Neuronal stem cell (in vitro differentiated cells): Measurements from ENCODE around the gene RNF214.

Experiments used
- DNase-seq: peaks from one replicate; pipeline ENCODE4 v3.0.0-alpha.2; 2013; ENCODE audit warnings: low spot score
- H2AFZ ChIP-seq: one replicate; pipeline ENCODE4 v1.6.1; 2013; ENCODE audit warnings: mild to moderate bottlenecking, low read length, inconsistent platforms
- H2AK5ac ChIP-seq: 2 replicates; pipeline ENCODE4 v1.6.1; 2013; ENCODE audit warnings: low read depth, mild to moderate bottlenecking, inconsistent platforms, low read length, moderate library complexity, mixed read lengths
- H2BK120ac ChIP-seq: 2 replicates; pipeline ENCODE4 v1.6.1; 2013; ENCODE audit warnings: low read depth, mild to moderate bottlenecking, inconsistent platforms, low read length, moderate library complexity, mixed read lengths
- H2BK12ac ChIP-seq: one replicate; pipeline ENCODE4 v1.6.1; 2013; ENCODE audit warnings: low read length, inconsistent platforms
- H2BK15ac ChIP-seq: 2 replicates; pipeline ENCODE4 v1.6.1; 2013; ENCODE audit warnings: mild to moderate bottlenecking, low read length, inconsistent platforms, mixed read lengths
- H2BK5ac ChIP-seq: one replicate; pipeline ENCODE4 v1.6.1; 2013; ENCODE audit warnings: inconsistent platforms, mild to moderate bottlenecking, low read length, moderate library complexity
- H3K14ac ChIP-seq: one replicate; pipeline ENCODE4 v1.6.1; 2013; ENCODE audit warnings: low read length, inconsistent platforms
- H3K18ac ChIP-seq: 2 replicates; pipeline ENCODE4 v1.6.1; 2013; ENCODE audit warnings: low read length, inconsistent platforms
- H3K23ac ChIP-seq: 2 replicates; pipeline ENCODE4 v1.6.1; 2013; ENCODE audit warnings: low read depth, mild to moderate bottlenecking, mixed read lengths, low read length, inconsistent platforms; ENCODE audit not compliant: poor library complexity
- H3K27ac ChIP-seq: replicated peaks from 3 replicates; pipeline ENCODE4 v1.5.1; 2013; ENCODE audit warnings: low read length, inconsistent platforms
- H3K27me3 ChIP-seq, 3 experiments: 2 replicates each; pipeline ENCODE4 v1.6.1; 2013; ENCODE audit warnings: low read length in 3 of 3, mild to moderate bottlenecking in 2 of 3, inconsistent platforms in 1 of 3, low read depth in 1 of 3, mixed read lengths in 1 of 3, moderate library complexity in 1 of 3; ENCODE audit not compliant: control insufficient read depth in 3 of 3, insufficient read depth in 3 of 3
- H3K36me3 ChIP-seq, 2 donors: replicated peaks in 1 of 2; 2 replicates each; pipeline ENCODE4 v1.6.1; 2013; ENCODE audit warnings: low read length in 2 of 2; ENCODE audit not compliant: control insufficient read depth in 2 of 2, insufficient read depth in 2 of 2
- H3K4ac ChIP-seq: 2 replicates; pipeline ENCODE4 v1.6.1; 2013; ENCODE audit warnings: inconsistent platforms, mild to moderate bottlenecking, low read length, moderate library complexity
- H3K4me1 ChIP-seq, 2 donors: 1 replicate in 1 of 2; 2 replicates in 1 of 2; pipeline ENCODE4 v1.6.1; 2013; ENCODE audit warnings: low read length in 2 of 2, low read depth in 1 of 2; ENCODE audit not compliant: control insufficient read depth in 2 of 2, insufficient read depth in 1 of 2
- H3K4me2 ChIP-seq: one replicate; pipeline ENCODE4 v1.6.1; 2013; ENCODE audit warnings: mild to moderate bottlenecking, low read length, inconsistent platforms; ENCODE audit not compliant: insufficient read depth, poor library complexity, severe bottlenecking
- H3K4me3 ChIP-seq, 2 donors: 2 replicates each; pipeline ENCODE4 v1.5.1; 2013; ENCODE audit warnings: low read length in 2 of 2, mild to moderate bottlenecking in 2 of 2, inconsistent platforms in 1 of 2, moderate library complexity in 1 of 2
- H3K79me1 ChIP-seq: one replicate; pipeline ENCODE4 v1.6.1; 2013; ENCODE audit warnings: low read depth, mild to moderate bottlenecking, inconsistent platforms, low read length, moderate library complexity
- H3K9ac ChIP-seq: one replicate; pipeline ENCODE4 v1.6.1; 2013; ENCODE audit warnings: mild to moderate bottlenecking, low read depth, low read length, inconsistent platforms; ENCODE audit not compliant: poor library complexity
- H3K9me3 ChIP-seq, 2 donors: replicated peaks in 1 of 2; 2 replicates each; pipeline versions ENCODE3 to v1.6.1; 2013; ENCODE audit warnings: low read length in 2 of 2, mild to moderate bottlenecking in 2 of 2, inconsistent platforms in 1 of 2, low read depth in 1 of 2, mixed read lengths in 1 of 2, moderate library complexity in 1 of 2; ENCODE audit not compliant: control insufficient read depth in 2 of 2, insufficient read depth in 1 of 2
- H4K8ac ChIP-seq: one replicate; pipeline ENCODE4 v1.6.1; 2013; ENCODE audit warnings: low read depth, mild to moderate bottlenecking, inconsistent platforms, low read length, moderate library complexity
- H4K91ac ChIP-seq: one replicate; pipeline ENCODE4 v1.6.1; 2013; ENCODE audit warnings: low read length, low read depth, mild to moderate bottlenecking, inconsistent platforms; ENCODE audit not compliant: poor library complexity
- WGBS, 2 donors: extraction: QIAGEN DNeasy Blood & Tissue Kit; methylation state at CpG; one replicate each; pipeline ENCODE4 v1.1.7; 2013; ENCODE audit warnings: missing lambda C conversion rate in 2 of 2, mixed read lengths in 1 of 2; ENCODE audit not compliant: insufficient read length in 2 of 2, insufficient replicate concordance in 1 of 2; ENCODE audit errors: extremely low coverage in 2 of 2; 5-methylcytosine and 5-hydroxymethylcytosine counted together

The RNF214 gene

DNA sequence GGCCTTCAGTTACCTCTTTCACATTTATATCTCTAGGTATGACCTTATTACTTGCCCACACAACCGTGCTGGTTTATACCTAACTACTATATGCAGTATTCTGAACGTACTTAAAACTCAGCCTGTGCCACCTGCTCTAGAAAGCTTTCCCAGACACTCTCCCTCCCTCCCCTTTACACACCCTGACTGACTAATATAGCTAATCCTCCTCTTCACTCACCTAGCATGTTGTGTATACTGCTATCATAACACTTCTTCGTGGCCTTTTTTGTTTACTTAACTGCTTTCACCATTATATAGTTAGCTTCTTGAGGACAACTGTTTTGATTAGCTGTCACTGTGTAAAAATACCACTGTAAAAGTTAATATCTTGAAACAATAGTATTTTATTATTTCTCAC lies 23.5 kb downstream of the RNF214 start:
- Histone ChIP-seq H2BK12ac (no peak overlapping the region), H3K4me1 (no peaks in the 10 kb centered on the region), H3K4me2 (no peak overlapping the region), H2BK15ac (no peak overlapping the region), H3K14ac (no peak overlapping the region), H2BK5ac (no peak overlapping the region), H3K23ac (no peak overlapping the region), H4K8ac (no peak overlapping the region), H3K4ac (no peak overlapping the region), H3K9ac (no peak overlapping the region), H4K91ac (no peak overlapping the region), H3K4me3 (no peak overlapping the region), H3K27me3 (no peaks in the 10 kb centered on the region), H3K27ac (no peak overlapping the region), H3K9me3 (no peaks in the 10 kb centered on the region), H3K18ac (no peak overlapping the region), H3K79me1 (no peaks in the 10 kb centered on the region), H2BK120ac (no peak overlapping the region), H2AFZ (no peak overlapping the region), H3K36me3 (peaks cover 4 to 80% of the 10 kb centered on the region in 2 donors), H2AK5ac (no peak overlapping the region)
- WGBS, 2 donors, result no CpG with 5 or more reads among the region's 3 CpGs
- DNase-seq, result no peak

DNA sequence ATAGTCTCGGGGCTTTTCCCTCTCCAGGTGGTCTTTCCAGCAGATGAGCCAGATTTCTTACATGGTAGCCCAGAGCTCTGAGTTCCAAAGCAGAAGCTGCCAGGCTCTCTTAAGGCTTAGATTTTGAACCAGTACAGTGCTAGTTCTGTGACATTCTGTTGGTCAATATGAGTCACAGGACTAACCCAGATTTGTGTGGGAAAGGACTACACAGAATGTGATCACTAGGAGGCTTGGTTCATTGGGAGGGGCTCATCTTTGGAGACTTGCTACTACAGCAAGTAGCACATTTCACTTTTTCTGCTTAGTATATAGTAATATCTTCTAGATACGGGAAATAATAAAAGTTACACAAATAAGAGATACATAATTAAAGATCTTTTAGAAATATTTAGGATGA lies 24.1 kb downstream of the RNF214 start:
- no peak overlapping the region for H3K9ac ChIP-seq
- DNase-seq, result no peak

DNA sequence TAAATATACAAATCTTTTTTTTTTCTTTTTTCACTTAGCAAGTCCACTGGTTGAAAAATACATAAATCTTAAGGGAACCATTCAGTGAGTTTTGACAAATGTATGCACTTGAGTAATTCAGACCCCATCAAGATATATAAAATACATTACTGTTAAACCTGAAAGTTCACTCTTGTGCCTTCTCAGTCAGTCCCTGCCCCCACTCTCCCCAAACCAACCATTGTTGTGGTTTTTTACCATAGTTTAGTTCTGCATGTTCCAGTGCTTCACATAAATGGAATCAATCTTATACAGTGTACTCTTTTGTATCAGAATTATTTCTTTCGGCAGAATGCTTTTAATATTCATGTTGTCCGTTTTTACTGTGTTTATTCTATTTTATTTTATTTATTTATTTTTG lies 26.1 kb downstream of the RNF214 start:
- Histone ChIP-seq H3K9ac (no peak overlapping the region), H3K4me3 (no peak overlapping the region), H4K91ac (no peak overlapping the region), H3K9me3 (no peaks in the 10 kb centered on the region), H3K27me3 (no peaks in the 10 kb centered on the region), H4K8ac (no peak overlapping the region), H3K79me1 (no peaks in the 10 kb centered on the region), H3K27ac (no peak overlapping the region), H2BK5ac (no peak overlapping the region), H2AFZ (no peak overlapping the region), H2BK120ac (no peak overlapping the region), H2AK5ac (no peak overlapping the region), H3K36me3 (peaks cover 2 to 83% of the 10 kb centered on the region in 2 donors), H2BK15ac (no peak overlapping the region), H3K4me1 (no peaks in the 10 kb centered on the region), H3K14ac (no peak overlapping the region), H3K4me2 (no peak overlapping the region), H3K4ac (no peak overlapping the region), H2BK12ac (no peak overlapping the region), H3K18ac (no peak overlapping the region), H3K23ac (no peak overlapping the region)
- no CpG with 5 or more reads among the region's 2 CpGs for WGBS, 2 donors
- no peak for DNase-seq

More for the DNA sequence above, 24.1 kb downstream of the RNF214 start:
- H3K79me1 ChIP-seq, result no peaks in the 10 kb centered on the region
- H3K27ac ChIP-seq, result no peak overlapping the region
- H4K91ac ChIP-seq, result no peak overlapping the region
- H3K4me1 ChIP-seq, result no peaks in the 10 kb centered on the region
- H3K14ac ChIP-seq, result no peak overlapping the region
- no CpG with 5 or more reads among the region's 2 CpGs for WGBS, 2 donors
- no peak overlapping the region for H3K18ac ChIP-seq
- peaks cover 4 to 86% of the 10 kb centered on the region in 2 donors for H3K36me3 ChIP-seq
- no peak overlapping the region for H4K8ac ChIP-seq
- H3K23ac ChIP-seq, result no peak overlapping the region
- H2BK120ac ChIP-seq, result no peak overlapping the region
- H2BK12ac ChIP-seq, result no peak overlapping the region
- H3K4me2 ChIP-seq, result no peak overlapping the region
- no peaks in the 10 kb centered on the region for H3K9me3 ChIP-seq
- H3K4ac ChIP-seq, result no peak overlapping the region
- H2AFZ ChIP-seq, result no peak overlapping the region
- H2BK5ac ChIP-seq, result no peak overlapping the region
- no peak overlapping the region for H3K4me3 ChIP-seq
- no peaks in the 10 kb centered on the region for H3K27me3 ChIP-seq
- H2BK15ac ChIP-seq, result no peak overlapping the region
- H2AK5ac ChIP-seq, result no peak overlapping the region

DNA sequence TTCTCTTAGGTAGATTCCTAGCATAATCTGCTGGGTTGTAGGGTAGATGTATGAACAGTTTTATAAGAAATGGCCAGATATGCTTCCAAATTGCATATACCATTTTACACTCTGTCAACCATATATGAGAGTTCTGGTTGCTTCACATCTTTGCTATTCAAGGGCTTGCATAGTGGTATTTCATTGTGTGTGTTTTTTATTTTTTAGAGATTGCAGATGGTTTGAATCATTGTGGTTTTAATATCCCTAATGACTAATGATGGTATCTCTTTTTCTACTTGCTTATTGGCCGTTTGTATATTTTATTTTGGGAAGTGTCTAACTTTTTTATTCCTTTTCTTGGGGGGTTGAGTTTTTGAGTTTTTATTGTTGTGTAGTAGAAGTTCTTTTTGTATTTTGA lies 26.9 kb downstream of the RNF214 start:
- no CpG with 5 or more reads among the region's 1 CpG for WGBS, 2 donors
- Histone ChIP-seq H3K18ac (no peak overlapping the region), H3K4me1 (no peaks in the 10 kb centered on the region), H3K27ac (no peak overlapping the region), H2BK15ac (no peak overlapping the region), H3K4me2 (no peak overlapping the region), H4K91ac (no peak overlapping the region), H3K4ac (no peak overlapping the region), H3K36me3 (peaks cover 2 to 81% of the 10 kb centered on the region in 2 donors), H3K9ac (no peak overlapping the region), H4K8ac (no peak overlapping the region), H3K9me3 (no peaks in the 10 kb centered on the region), H2BK120ac (no peak overlapping the region), H2BK5ac (no peak overlapping the region), H2AFZ (no peak overlapping the region), H3K79me1 (no peaks in the 10 kb centered on the region), H3K23ac (no peak overlapping the region), H3K14ac (no peak overlapping the region), H3K27me3 (no peaks in the 10 kb centered on the region), H3K4me3 (no peak overlapping the region), H2AK5ac (no peak overlapping the region), H2BK12ac (no peak overlapping the region)
- no peak for DNase-seq
